Measurements from ENCODE around the gene ZNF207. TPM values are rescaled to one million over a fixed set of nuclear protein-coding genes. Genes with fewer than 3 reads are reported as not detected.

The ZNF207 gene
- total RNA-seq, 4 donors from 2014 or later: 101 to 181 (median 137) TPM

DNA sequence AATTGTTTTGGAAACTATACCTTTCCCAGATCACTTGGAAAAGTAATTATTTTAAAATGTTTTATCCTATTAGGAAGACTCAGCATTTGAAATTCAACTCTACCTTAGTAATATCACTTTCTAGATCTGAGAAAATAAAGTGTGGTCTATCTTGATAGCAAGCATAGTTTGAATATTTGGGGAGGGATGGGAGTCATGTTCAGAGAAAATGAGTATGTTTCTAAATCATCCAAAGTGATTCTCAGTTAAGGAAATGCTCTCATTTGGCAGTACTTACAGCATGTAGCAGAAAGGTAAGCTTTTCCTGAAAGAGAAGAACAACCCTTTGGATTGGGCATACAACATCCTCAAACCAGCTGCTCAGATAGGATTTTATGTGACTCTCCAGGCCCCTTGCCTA is 14.9 kb upstream of the ZNF207 start:
- intact Hi-C loops (cut with DNase I): no loop called here
- Histone ChIP-seq H3K27me3 (no peaks in the 10 kb centered on the region), H3K4me1 (no peaks in the 10 kb centered on the region), H3K36me3 (peaks cover 0 to 83% (median 0%) of the 10 kb centered on the region in 3 donors), H3K27ac (no peak overlapping the region), H3K9me3 (no peaks in the 10 kb centered on the region), H3K4me3 (no peak overlapping the region)
- DNase-seq: no peak
- no peak for TF ChIP-seq POLR2A (IDR thresholded peaks at IDR 0.05)
- no peak for TF ChIP-seq CTCF (IDR thresholded peaks at IDR 0.05)

- H3K36me3 ChIP-seq: peaks cover 0 to 83% (median 0%) of the 10 kb centered on the region in 3 donors
- WGBS, 2 donors: 72 to 83% methylated on average over 4 of the region's 4 CpGs
- H3K4me3 ChIP-seq: no peak overlapping the region
- no peak for TF ChIP-seq POLR2A (IDR thresholded peaks at IDR 0.05)
- no peak for TF ChIP-seq CTCF (IDR thresholded peaks at IDR 0.05)
- intact Hi-C loops (cut with DNase I): no loop called here
- H3K27me3 ChIP-seq: no peaks in the 10 kb centered on the region
- H3K27ac ChIP-seq: no peak overlapping the region
- DNase-seq: no peak
- H3K9me3 ChIP-seq: no peaks in the 10 kb centered on the region
- H3K4me1 ChIP-seq: peaks cover 0 to 2% (median 0%) of the 10 kb centered on the region in 3 donors
Measured at GRCh38 chr17:32335687-32336086, 14.3 kb upstream of the ZNF207 start.

DNA sequence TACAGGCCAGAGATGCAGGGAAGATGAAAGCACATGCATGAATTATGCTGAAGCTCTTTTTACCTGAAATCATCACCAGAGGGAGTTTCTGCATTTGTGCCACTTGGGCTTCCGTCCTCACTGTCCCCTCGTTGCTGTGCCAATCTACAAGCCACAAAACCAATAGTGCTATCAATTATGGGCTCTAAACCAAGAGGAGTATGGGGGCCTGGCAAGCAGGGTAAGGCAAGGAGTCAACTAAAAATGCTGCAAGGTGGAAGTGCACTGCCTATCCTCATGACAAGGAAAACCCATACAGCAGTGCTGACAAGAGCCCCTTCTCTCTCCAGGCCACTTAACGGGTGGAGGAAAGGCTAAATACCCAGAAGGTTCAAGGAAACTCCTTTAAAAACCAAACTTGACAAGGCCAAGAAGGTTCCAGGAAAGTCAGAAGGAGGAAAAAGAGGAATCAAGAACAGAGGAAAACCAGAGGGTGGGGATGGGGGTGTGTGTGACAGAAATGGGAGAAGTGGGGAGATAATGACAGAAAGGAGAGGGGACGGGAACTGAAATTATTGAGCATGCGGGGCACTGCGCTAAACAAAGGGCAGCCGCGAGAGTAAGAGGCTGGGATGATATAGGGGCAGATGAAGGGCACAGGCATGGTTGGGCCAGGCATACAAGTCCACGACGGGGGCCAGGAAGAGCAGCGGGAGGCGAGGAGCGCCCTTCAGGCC is 8.7 kb upstream of the ZNF207 start:
- H3K4me1 ChIP-seq: peaks cover 8 to 22% (median 12%) of the 10 kb centered on the region in 3 donors
- H3K9me3 ChIP-seq: no peaks in the 10 kb centered on the region
- peak overlapping the region; percentile 75 to 91 (median 90) for H3K27ac ChIP-seq
- intact Hi-C loops (cut with DNase I): no loop called here
- H3K27me3 ChIP-seq: no peaks in the 10 kb centered on the region
- H3K36me3 ChIP-seq: peaks cover 0 to 37% (median 0%) of the 10 kb centered on the region in 3 donors
- DNase-seq: no peak
- WGBS, 2 donors: 1 to 2% methylated on average over 13 of the region's 13 CpGs
- TF ChIP-seq CTCF (IDR thresholded peaks at IDR 0.05) (peak in 1 of 6 experiments; percentile 30), POLR2A (IDR thresholded peaks at IDR 0.05) (no peak)
- peak overlapping the region; percentile 44 to 88 (median 75) for H3K4me3 ChIP-seq

- Histone ChIP-seq H3K4me3 (peak within 1 kb of the TSS; percentile 44 to 88 (median 75)), H3K27ac (peak within 1 kb of the TSS; percentile 75 to 91 (median 90)), H3K4me1 (peaks cover 8 to 22% (median 12%) of the 10 kb centered on the region in 3 donors), H3K9me3 (no peaks in the 10 kb centered on the region), H3K36me3 (peaks cover 0 to 30% (median 0%) of the 10 kb centered on the region in 3 donors), H3K27me3 (no peaks in the 10 kb centered on the region)
- TF ChIP-seq POLR2A (IDR thresholded peaks at IDR 0.05) (peak in 1 of 4 donors; percentile 38), CTCF (IDR thresholded peaks at IDR 0.05) (peak in 2 of 6 experiments; percentile 6 to 28)
- intact Hi-C loops (cut with DNase I): no loop called here
- WGBS, 2 donors: 10 to 15% methylated on average over 7 to 18 of the region's 47 CpGs
- no peak for DNase-seq
Measured at GRCh38 chr17:32341857-32342602, 7.9 kb upstream of the ZNF207 start, which contains the start of gene C17orf75. Gene C17orf75, minus strand, starts transcription at chr17:32342173. Its CDS starts 34 bp downstream, at chr17:32342139.

All from esophagus squamous epithelium (tissue), 5 donors.